Measurements from ENCODE around the gene MEX3C. TPM values are rescaled to one million over a fixed set of nuclear protein-coding genes. Genes with fewer than 3 reads are reported as not detected.

The MEX3C gene
- total and polyA plus RNA-seq, 2 experiments from 2014 or later: 28.8 to 109 TPM

GRCh38 chr18:51227660-51228059 lies 30.2 kb upstream of the MEX3C start (continued):
- TF ChIP-seq ZNF462 (CRISPR knock-in tag; IDR thresholded peaks at IDR 0.05): no peak
- no peak for TF ChIP-seq JUNB (IDR thresholded peaks at IDR 0.05; ENCODE audit: unreplicated experiment)
- no peak for TF ChIP-seq POLR2AphosphoS5 (IDR thresholded peaks at IDR 0.05; ENCODE audit: low read depth)

- Histone ChIP-seq H3K79me2 (replicated peaks; ENCODE audit: insufficient read depth) (no peaks in the 10 kb centered on the region), H3K27ac (ENCODE audit: low read depth) (no peak overlapping the region), H4K20me1 (replicated peaks; ENCODE audit: insufficient read depth) (no peaks in the 10 kb centered on the region), H3K9me2 (ENCODE audit: insufficient read depth) (peaks cover 19% of the 10 kb centered on the region; the same call in 1 of the 2 replicates), H3F3A (replicated peaks; ENCODE audit: low read depth) (no peaks in the 10 kb centered on the region), H2AFZ (no peak overlapping the region), H3K4me2 (no peak overlapping the region), H3K4me1 (ENCODE audit: insufficient read depth) (no peaks in the 10 kb centered on the region), H3K27me3 (ENCODE audit: insufficient read depth) (no peaks in the 10 kb centered on the region), H3K4me3 (no peak overlapping the region), H3K36me3 (ENCODE audit: insufficient read depth) (no peaks in the 10 kb centered on the region)
- peaks cover 2% of the 10 kb centered on the region for H3K27me3 Mint-ChIP-seq (ENCODE audit: insufficient read depth, low read depth, poor library complexity)
- no peaks in the 10 kb centered on the region for H3K4me1 Mint-ChIP-seq
- DNase-seq (ENCODE audit: low spot score) (no peak), ATAC-seq (no peak)
- no peak overlapping the region for H3K27ac Mint-ChIP-seq
- no peaks in the 10 kb centered on the region; the same call in 2 of the 3 replicates for H3K9me3 Mint-ChIP-seq
- H3K4me3 Mint-ChIP-seq: no peak overlapping the region
- no peaks in the 10 kb centered on the region for H3K36me3 Mint-ChIP-seq (ENCODE audit: low read depth)
- TF ChIP-seq CREB1 (CRISPR knock-in tag; IDR thresholded peaks at IDR 0.05; ENCODE audit: low read depth) (no peak), STAT1 (IDR thresholded peaks at IDR 0.05; ENCODE audit: unreplicated experiment) (no peak), EZH2phosphoT487 (IDR thresholded peaks at IDR 0.05; ENCODE audit: unreplicated experiment) (no peak), ZNF462 (CRISPR knock-in tag; IDR thresholded peaks at IDR 0.05) (no peak), ZNF331 (CRISPR knock-in tag; IDR thresholded peaks at IDR 0.05; ENCODE audit: low read depth) (no peak), ETS1 (IDR thresholded peaks at IDR 0.05) (no peak)
Measured at GRCh38 chr18:51226587-51227350, 29.3 kb upstream of the MEX3C start.
